HG02588 (cell line): ENCODE data around the gene FBXO44.

ENCODE experiments used
- ATAC-seq: cut with Tn5 transposase; IDR thresholded peaks from one replicate; pipeline ENCODE4 v1.9.1; 2021; ENCODE audit warnings: mild to moderate bottlenecking, moderate library complexity; ENCODE audit not compliant: unreplicated experiment

Gene FBXO44

DNA sequence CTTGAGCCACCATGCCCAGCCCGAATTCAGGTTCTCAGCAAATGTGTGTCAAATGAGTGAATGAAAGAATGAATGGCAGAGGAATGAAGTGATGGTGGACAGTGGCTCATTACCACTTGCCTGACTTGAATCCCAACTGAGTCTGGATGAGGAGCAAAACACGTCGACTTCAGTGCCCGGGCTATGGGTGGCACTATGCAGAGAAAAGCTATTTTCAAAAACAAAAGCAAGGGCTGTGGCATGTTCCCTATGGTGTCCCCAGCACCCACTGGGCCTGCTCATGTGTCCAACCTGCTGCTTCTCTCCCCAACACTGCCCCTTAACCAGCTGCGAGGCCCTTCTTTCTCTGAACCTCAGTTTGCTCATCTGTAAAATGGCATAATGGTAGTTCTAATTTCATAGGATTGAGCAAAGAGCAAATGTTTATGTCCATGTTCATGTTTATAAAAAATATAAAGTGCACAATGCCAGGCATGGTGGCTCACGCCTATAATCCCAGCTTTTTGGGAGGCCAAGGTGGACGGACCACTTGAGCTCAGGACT, 30.6 kb downstream of the FBXO44 start:
- no peak for ATAC-seq

DNA sequence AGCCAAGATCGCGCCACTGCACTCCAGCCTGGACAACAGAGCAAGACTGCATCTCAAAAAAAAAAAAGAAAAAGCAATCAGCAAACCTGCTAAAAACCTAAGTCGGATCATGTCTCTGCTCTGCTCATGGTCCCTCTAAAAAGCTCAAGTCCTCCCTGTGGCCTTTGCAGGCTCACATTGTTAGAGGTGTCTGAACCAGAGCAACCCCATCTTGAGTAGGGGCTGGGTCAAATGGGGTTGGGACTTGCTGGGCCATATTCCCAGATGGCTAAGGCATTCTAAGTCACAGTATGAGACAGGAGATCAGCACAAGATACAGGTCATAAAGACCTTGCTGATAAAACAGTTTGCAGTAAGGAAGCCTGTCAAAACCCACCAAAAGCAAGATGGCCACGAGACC, 33.8 kb downstream of the FBXO44 start:
- ATAC-seq: no peak

DNA sequence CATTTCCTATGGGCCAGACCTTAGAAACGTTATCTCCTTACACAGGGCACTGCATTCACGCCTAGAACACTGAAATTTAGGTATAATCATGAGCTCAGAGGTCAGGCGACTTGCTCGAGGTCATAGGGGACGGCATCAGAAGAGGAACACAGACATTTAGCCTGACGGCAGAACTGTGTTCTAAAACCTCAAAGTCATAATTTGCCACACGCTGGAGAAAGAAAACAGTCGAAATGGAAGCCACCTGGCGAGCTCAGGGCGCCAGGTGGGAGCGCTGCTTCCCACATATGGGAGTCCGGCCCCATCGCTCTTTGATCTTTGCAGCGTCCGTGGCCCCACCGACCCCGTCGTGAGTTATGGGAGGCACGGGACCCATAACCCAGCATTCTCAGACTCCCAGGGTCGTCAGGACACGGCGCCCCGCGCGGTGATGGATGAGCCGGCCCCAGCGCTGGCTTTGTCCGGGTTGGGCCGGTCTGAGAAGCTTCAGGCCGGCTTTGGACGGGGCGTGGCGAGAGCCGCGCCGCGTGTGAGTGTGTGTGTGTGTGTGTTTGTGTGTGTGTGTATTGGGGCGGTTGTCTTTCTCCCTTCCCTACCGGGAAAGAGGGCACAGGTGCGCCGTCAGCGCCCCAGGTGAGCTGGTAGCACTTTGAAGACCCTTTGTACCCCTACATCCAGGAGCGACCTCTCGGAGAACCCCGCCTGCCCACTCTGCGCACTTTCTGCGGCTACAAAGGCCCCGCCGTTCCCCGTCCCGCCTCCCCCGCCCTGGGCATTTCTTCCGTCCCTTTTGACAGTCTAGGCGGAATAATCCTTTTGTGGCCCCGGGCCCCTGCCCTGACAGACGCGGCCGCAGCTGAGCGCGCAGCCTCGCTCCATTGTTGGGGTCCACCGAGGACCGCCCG, 36.0 kb downstream of the FBXO44 start:
- no peak for ATAC-seq

DNA sequence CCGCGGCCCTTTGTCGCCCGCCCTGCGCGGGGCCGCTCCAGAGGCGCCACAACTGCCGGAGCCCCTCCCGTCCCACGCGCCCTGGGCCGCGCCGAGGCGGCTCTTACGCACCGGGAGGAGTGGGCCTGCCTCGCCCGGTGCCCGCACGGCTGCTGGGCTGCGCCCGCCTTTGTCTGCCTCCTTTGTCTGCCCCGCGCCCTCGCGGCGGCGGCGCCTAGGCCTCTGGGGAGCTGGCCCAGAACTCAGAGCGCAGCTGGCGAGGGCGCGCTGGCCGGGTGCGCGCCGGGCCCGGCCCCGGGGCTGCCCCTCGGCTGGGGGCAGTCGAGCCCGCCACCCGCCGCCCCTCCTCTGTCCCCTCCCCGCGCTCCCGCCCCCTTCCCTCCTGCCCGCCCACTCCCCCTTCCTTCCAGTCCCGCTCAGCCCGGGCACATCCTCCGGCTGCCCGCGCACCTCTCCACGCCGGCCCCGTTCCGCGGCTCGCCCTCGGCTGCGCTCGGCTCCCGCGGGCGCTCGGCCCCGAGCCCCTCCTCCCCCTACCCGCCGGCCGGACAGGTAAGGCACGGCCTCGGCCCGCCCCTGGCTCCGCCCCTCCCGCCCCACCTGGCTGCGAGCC, 36.7 kb downstream of the FBXO44 start, which contains the start of gene DRAXIN:
Gene DRAXIN, plus strand, starts transcription at position 409 of the 613 bp plus-strand sequence. CDS start 14,549 bp downstream, outside the sequence.
- no peak for ATAC-seq

DNA sequence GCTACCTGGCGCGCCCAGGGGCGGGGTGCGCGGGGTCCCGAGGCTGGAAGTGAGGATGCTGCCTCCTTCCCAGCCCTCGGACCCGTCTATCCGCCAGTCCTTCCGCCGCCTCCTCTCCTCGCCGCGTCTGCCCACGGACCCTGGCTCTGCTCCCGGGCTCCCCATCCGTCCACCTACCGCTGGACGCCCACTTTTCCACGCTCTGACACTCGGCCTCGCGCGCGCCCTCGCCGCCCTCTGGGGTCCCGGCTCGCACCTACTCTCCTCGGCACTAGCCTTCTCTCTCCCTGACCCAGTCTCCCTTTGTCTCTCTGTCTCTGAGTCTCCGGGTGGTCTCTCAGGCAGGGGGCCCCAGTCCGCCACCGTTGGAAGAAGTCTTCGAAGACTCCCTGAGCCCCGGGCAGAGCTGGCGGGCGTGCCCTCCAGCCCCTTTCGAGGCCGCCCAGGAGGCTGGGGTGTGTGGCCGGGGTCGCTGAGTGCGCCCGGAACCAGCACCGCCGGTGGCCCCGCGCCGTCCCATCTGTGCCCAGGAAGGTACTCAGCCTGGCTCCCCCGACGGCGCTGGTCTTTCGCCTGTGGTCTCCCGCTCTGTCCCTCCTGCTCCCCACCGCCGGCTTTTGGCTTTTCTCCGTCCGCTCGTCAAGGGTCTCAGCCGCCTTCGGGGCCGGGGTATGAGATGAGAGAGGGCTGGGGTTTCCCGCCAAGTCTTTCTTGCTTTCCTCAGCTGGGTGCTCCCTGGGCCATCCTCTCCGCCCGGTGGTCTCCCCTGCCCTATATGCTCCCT, 37.4 kb downstream of the FBXO44 start:
- no peak for ATAC-seq

DNA sequence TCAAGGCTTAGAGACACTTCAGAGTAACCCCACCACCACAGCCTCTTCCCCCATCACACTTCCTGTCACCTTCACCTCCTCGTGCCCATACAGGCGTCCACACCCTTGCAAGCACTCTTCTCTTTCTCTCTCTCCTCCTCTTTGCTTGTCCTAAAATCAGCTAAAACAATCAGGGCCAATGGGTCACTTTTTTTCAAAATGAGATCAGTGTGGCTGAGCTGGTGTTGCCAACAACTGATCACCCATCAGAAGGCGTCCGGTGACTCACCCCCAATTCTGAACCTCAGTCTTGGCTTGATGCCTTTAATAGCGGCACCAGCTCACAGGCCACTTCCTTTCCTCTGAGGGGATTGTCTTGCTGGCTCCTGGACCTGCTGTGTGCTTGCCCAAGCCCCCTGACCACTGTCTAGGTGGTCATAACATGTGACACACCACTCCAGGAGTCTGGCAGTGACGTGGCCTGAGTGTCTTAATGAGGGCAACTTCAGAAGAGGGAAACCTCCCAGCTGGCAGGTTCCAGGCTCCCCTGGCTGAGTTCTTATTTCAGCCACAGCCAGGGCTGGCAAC, 38.4 kb downstream of the FBXO44 start:
- no peak for ATAC-seq

DNA sequence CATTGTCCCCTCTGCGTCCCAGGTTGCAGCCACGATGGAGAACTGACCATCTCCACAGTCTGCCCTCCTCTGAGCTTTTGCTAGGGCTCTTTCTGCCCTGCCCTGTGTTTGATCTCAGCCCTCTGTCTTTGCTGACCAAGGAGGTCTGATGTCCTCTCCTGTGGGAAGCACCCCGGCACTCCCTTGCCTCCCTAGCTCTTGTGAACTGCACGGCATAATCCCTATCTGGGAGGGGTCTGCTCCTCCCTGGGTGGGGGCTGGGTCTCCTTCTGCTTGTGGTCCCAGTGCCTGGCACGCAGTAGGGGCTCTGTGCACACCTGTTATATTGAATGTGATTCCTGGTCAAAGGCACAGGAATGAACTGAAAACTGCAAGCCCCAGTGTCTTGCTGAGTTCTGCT, 39.2 kb downstream of the FBXO44 start:
- no peak for ATAC-seq

DNA sequence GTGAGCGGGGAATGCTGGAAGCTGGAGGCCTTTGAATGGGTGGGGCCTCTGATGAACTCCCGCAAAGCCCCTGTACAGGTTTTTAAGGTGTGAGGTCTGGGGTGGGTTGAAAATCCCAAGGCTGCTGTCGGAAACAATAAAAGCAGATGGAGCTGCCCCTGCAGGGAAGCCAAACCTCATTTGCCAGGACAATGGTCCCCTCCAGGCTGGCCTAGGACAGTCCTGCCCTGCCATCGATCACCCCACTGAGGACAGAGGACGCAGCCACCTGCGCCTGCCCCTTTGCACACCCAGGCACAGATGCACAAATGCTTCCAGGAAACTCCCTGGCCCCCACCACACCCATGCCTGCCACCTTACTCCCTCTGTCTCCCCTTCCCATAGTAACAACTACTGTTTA, 41.2 kb downstream of the FBXO44 start:
- ATAC-seq: no peak

DNA sequence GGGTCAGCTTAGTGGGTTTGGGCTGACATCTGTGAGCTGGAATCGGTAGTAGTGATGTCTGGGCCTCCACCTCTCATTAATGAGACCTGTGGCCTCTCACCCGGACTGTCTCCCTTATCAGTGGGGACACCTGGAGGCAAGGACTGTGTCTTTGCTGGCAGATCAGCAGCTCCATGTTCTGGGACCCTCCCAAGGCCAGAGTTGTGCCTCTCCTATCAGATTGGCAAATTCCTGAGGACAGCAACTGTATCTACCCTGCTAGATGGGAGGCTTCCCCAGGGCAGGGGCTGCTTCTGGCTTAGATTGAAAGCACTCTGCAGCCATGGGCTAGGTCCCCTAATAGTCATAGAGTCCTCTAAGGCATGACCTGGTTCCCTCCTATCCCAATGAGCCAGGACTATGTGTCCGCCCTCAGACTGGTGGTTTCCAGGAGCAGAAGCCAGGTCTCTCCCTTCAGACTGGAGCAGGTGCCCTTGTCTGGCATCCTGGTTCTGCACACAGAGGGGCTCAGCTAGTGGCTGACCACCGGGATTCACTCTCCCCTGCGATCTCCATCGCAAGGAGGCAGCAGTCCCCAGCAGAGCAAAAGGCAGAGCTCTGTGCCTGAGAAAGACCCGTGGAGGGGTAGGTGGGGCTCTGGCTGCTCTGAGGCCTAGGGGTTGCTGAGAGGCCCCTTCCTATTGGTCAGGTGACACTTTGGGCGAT, 42.7 kb downstream of the FBXO44 start:
- no peak for ATAC-seq

DNA sequence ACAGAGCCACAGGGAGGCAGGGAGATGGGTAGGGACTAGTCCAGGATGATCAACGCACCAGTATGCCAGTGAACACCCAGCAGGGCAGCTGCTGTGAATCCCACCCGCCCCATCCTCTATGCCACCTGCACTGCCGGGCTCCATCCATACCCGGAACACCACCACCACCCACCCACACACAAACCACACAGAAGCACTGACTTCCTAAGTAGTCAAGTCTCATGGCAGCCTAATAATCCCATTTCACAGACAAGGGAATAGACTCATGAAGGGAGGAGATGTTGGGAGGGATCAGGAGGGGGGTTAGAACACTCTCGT, 43.2 kb downstream of the FBXO44 start:
- no peak for ATAC-seq

DNA sequence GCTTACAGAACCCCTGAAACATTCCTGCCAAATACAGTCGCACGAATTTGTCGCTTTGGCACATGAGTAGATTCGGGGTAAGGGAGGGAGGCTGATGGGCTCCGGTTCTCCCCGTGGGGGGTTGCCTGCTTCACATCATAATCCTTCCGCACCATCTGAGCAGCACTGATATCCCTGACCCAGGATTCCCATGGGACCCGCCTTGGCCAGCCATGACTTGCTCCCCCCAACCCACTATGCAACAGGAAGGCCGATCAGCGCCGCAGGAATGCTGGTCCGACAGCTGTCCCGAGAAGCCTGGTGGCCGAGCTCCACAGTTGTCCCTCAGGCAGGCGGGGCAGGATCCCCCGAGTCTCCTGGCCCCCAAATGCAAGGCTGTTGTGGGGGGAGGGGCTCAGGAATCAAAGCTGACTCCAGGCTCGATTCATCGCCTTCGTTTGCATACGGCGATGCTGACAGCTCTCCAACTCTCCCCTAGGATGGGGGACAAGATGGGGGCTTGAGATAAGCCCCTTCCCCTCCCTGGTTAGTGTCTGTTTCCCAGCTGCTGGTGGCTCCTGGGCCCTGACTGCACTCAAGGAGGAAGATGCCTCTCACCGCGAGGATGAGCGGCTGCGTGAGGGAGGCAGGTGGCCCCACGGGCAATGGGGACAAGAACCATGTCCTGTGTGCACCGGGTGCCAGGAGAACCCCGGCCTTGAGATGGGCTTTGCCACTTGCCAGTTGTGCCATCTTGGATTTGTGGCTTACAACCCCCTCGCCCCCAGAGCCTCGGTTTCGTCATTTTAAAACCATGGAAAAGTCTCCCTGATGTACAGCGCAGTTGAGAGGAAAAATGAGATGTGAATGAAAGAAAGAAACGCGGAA, 46.2 kb downstream of the FBXO44 start:
- no peak for ATAC-seq

DNA sequence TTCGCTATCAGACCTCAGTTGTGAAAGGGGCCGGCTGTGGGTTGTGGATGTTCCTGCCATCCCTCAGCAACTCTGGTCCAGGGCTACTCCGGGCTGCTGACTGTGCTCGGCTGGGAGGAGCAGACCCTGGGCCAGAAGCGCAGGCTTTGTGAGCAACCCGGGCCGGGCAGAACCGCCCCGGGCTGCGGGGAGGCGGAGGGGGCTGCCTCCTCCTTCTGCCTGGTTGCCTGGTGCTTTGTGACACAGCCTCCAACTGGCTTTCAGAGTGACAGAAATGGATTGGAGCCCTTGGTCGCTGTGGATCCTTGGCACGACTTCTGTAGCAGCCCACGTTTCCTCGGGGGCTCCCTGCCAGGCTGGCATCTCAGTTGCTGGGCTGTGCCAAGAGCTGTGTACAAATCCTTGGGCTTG, 46.9 kb downstream of the FBXO44 start:
- ATAC-seq: no peak

DNA sequence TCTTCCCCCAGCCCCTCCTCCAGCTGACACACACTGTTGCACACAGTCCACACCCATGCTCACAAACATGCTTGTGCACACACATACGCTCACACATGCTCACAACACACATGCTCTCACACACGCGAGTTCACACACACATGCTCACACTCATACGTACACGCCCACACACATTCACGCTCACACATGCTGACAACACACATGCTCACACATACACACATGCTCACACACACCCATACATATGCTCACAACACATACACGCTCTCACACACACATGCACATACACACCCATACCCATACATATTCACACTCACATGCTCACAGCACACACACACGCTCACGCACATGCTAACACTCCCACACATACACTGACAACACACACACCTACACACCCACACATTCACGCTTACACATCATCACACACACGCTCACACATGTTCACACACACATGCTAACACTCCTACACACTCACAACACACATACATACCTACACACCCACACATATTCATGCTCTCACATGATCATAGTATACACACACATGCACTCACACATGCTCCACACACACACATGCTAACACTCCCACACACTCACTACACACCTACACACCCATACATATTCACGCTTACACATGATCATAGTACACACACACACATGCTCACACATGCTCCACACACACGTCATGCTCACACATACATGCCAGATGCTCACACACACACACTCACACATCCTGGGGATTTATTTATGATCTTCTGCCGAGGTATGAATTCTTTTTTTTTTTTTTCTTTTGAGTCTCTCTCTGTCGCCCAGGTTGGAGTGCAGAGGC, 47.5 kb downstream of the FBXO44 start:
- no peak for ATAC-seq

DNA sequence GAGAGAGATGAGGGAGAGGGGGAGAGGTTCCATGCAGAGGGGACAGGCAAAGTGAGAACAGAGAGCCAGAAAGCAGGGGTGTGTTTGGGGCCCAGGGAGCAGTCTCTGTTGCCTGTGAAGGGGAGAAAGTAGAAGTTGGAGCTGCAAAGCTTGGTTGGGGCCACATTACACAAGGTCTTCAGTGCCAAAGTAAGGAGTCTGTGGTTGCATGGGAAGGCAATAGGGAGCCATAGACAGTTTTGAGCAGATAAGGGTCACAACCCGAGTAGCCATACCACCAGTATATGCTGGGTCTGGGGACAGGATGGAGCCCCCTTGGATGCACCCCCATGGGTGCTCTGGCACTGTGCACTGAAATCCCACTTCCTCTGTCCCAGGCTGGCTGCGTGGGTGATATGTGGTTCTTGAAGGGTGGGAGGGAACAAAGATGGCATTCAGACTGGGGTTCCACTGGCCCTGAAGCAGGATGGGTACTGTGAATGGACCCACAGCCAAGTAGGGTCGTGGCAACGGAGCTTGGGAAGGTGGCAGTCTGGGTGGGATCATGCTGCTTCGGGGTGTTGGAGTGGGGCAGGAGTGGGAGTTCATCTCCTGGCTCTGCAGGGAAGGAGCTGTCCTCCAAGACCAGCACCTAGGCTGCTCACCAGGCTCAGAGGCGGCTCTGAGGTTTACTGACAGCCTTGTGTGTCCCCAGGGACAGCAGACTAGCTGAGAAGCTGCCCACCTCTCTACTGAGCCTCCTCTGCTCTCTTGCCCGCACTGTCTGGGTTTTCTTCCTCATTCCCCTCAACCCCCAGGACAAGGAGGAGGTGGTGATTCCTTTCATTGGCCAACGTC, 48.9 kb downstream of the FBXO44 start:
- no peak for ATAC-seq

DNA sequence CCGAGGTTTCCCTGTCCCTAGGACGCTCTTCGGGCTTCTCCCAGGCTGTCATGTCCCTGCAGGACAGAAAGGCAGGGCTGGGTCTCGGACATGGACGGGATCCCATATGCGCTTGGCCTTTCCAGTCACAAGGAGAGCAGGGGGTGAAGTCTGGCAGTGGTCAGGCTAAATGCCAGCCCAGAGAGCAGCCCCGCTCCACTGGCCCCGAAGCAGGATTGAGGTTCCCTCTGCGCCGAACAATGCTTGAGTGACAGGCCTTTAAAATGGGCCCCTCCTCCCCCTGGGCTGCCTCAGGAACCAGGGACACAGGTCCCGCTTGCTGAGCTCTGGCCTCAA, 49.5 kb downstream of the FBXO44 start:
- ATAC-seq: no peak

DNA sequence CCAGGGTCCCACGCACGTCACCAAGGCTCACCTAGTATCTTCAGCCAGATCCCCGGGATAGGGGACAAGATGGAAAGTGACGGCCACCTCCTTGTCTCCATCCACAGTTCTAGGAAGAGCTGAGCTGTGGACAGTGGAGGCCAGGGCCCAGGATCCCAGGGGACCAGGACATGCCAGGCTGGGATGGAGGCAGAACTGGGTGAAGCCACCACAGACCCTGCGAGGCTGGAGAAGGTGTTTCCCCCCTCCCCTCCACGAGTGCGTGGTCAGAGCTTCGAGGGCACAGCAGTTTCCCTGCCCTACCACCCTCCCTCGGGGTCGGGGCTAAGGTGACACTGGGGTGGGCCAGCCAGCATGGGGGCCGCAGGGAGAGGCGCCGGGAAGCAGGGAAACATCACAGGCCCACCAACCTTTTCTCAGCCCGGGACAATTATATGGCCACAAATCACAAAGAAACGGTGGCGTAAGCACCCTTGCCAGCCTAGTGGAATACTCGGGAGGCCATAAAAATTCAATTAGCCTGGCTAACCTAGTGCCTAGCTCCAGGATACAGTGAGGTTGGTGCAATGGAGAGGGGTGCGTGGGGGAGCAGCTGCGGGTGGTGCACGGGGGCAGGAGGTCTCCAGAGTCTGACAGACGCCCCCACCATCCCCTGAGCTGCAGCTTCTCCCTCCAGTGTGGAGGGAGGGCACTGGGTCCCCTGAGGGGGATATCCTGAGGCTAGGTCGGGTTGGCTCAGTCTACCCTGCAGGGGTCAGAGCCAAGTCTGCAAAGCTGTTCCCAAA, 50.2 kb downstream of the FBXO44 start:
- ATAC-seq: no peak

DNA sequence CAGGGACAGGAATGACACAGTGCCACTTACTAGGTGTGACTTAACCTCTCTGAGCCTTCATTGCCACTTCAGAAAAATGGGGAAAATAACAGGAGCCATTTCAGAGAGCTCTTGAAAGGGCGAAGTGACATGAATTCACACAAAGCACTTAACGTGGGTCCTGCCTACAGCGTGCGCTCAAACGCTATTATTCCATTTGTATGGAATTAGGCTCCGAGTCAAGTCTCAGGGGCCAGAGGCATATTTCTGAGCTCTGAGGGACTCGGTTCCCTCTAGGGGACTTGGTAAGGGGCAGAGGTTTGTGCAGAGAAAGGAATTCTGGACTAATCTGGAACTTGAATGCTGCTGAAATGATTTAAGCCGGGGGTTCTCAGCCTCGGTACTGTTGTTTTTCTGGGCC, 50.9 kb downstream of the FBXO44 start:
- no peak for ATAC-seq
